Keratinocyte (primary cell): ENCODE data around the gene CCDC149. TPM values are rescaled to one million over a fixed set of nuclear protein-coding genes. Genes with fewer than 3 reads are reported as not detected.

ENCODE experiments used
- DNase-seq: peaks from one replicate; pipeline ENCODE4 v3.0.0-alpha.2; 2011; ENCODE audit warnings: low read depth, missing footprints, low spot score
- FAIRE-seq: peaks from 2 replicates; lab custom pipeline; 2011; peaks lifted over from hg19 to GRCh38; lab: Jason Lieb, UNC
- H2AFZ ChIP-seq: 2 replicates; pipeline ENCODE4 v1.6.0; 2012; ENCODE audit warnings: low read length, control low read depth, inconsistent platforms; ENCODE audit not compliant: control insufficient read depth
- H3K27ac ChIP-seq: 2 replicates; pipeline ENCODE4 v1.5.1; 2011; ENCODE audit warnings: low read length; ENCODE audit not compliant: control insufficient read depth, insufficient read depth
- H3K27me3 ChIP-seq: 3 replicates; pipeline ENCODE4 v1.6.0; 2011; ENCODE audit warnings: low read length; ENCODE audit not compliant: control insufficient read depth, insufficient read depth; ENCODE audit errors: extremely low read depth
- H3K36me3 ChIP-seq, 2 experiments: 2 replicates in 1 of 2; 3 replicates in 1 of 2; pipeline ENCODE4 v1.5.1; 2011; ENCODE audit warnings: low read length in 2 of 2, mild to moderate bottlenecking in 1 of 2; ENCODE audit not compliant: control insufficient read depth in 2 of 2, insufficient read depth in 2 of 2; ENCODE audit errors: extremely low read depth in 1 of 2
- H3K4me1 ChIP-seq: 3 replicates; pipeline ENCODE4 v1.5.1; 2011; ENCODE audit warnings: low read length; ENCODE audit not compliant: control insufficient read depth, insufficient read depth; ENCODE audit errors: extremely low read depth
- H3K4me2 ChIP-seq: 3 replicates; pipeline ENCODE4 v1.6.0; 2011; ENCODE audit warnings: low read depth, low read length; ENCODE audit not compliant: control insufficient read depth, insufficient read depth; ENCODE audit errors: extremely low read depth
- H3K4me3 ChIP-seq, 3 experiments: fragments of 200-600 bp in 1 of 3; sonication (generic) in 1 of 3; 2 replicates in 2 of 3; 3 replicates in 1 of 3; pipeline ENCODE4 v1.5.1; 2011 to 2016; ENCODE audit warnings: low read length in 3 of 3, mild to moderate bottlenecking in 3 of 3, control low read depth in 2 of 3, inconsistent platforms in 1 of 3, low read depth in 1 of 3, mixed read lengths in 1 of 3, mixed run types in 1 of 3, moderate library complexity in 1 of 3; ENCODE audit not compliant: control insufficient read depth in 2 of 3, insufficient read depth in 2 of 3; ENCODE audit errors: extremely low read depth in 1 of 3
- H3K79me2 ChIP-seq: 2 replicates; pipeline ENCODE4 v1.6.0; 2012; ENCODE audit warnings: low read length; ENCODE audit not compliant: control insufficient read depth, insufficient read depth
- H3K9ac ChIP-seq: 3 replicates; pipeline ENCODE4 v1.6.0; 2011; ENCODE audit warnings: low read length; ENCODE audit not compliant: control insufficient read depth, insufficient read depth; ENCODE audit errors: extremely low read depth
- H3K9me1 ChIP-seq: 3 replicates; pipeline ENCODE4 v1.6.0; 2011; ENCODE audit warnings: low read length; ENCODE audit not compliant: control insufficient read depth, insufficient read depth; ENCODE audit errors: extremely low read depth
- H3K9me3 ChIP-seq: 2 replicates; pipeline ENCODE4 v1.5.1; 2012; ENCODE audit warnings: low read depth, low read length; ENCODE audit not compliant: control insufficient read depth
- H4K20me1 ChIP-seq: 3 replicates; pipeline ENCODE4 v1.6.0; 2011; ENCODE audit warnings: low read length; ENCODE audit not compliant: control insufficient read depth, insufficient read depth; ENCODE audit errors: extremely low read depth
- CTCF ChIP-seq, 3 experiments: IDR thresholded peaks in 1 of 3; conservative IDR thresholded peaks in 1 of 3; optimal IDR thresholded peaks in 1 of 3; 2 replicates in 2 of 3; 3 replicates in 1 of 3; pipeline versions ENCODE3 to v1.5.1; 2011; ENCODE audit warnings: low read length in 3 of 3, mild to moderate bottlenecking in 3 of 3, moderate library complexity in 2 of 3, control low read depth in 1 of 3, inconsistent platforms in 1 of 3; ENCODE audit not compliant: insufficient read depth in 2 of 3; ENCODE audit errors: extremely low read depth in 1 of 3
- EZH2 ChIP-seq: IDR thresholded peaks from one replicate; pipeline ENCODE4 v1.6.1; 2012; ENCODE audit warnings: inconsistent platforms, mild to moderate bottlenecking, low read length, moderate library complexity
- dilution Hi-C: fragments of 300-500 bp; cut with MboI; formaldehyde crosslinking; loops from one replicate; pipeline ENCODE4 v1.7.0; 2020; ENCODE audit warnings: low sequenced_read_pairs; ENCODE audit not compliant: extremely low pct_ligation_motif_present
- polyA plus RNA-seq, 5 experiments: library from polyadenylated mRNA; depleted of rRNA in 3 of 5; stranded (reverse) in 3 of 5; stranded (forward) in 1 of 5; unstranded in 1 of 5; fragments of >200 nt; gene quantifications; 1 replicate in 1 of 5; 2 replicates in 3 of 5; 3 replicates in 1 of 5; pipeline versions ENCODE4 v1.2.1 to v1.2.3, GENCODE V29; 2011 to 2012; ENCODE audit warnings: missing spikeins in 2 of 5, low read depth in 1 of 5, low replicate concordance in 1 of 5

The CCDC149 gene
- polyA plus RNA-seq, 1 donor (not counting 4 experiments of a cell fraction or from before 2014, with no cell fraction given), result 2.1 TPM

GRCh38 chr4:24892778-24893177 lies 20.1 kb downstream of the CCDC149 start:
- DNase-seq, result no peak
- no peak overlapping the region for H2AFZ ChIP-seq
- TF ChIP-seq EZH2 (no peak), CTCF (optimal IDR thresholded peaks at IDR 0.05 in 1 of 3, IDR thresholded peaks at IDR 0.05 in 1 of 3, conservative IDR thresholded peaks at IDR 0.05 in 1 of 3; ENCODE audit: extremely low read depth in 1 of 3, insufficient read depth in 2 of 3, low read length in 3 of 3) (no peak)
- H3K9me1 ChIP-seq, result no peaks in the 10 kb centered on the region
- no peaks in the 10 kb centered on the region for H4K20me1 ChIP-seq
- H3K4me3 ChIP-seq, result no peak overlapping the region
- dilution Hi-C loops, result no loop called here
- no peaks in the 10 kb centered on the region for H3K9me3 ChIP-seq
- H3K4me1 ChIP-seq, result no peaks in the 10 kb centered on the region
- H3K79me2 ChIP-seq, result no peaks in the 10 kb centered on the region
- no peak overlapping the region for H3K9ac ChIP-seq
- no peaks in the 10 kb centered on the region for H3K36me3 ChIP-seq
- no peaks in the 10 kb centered on the region for H3K27me3 ChIP-seq
- no peak overlapping the region for H3K27ac ChIP-seq
- no peak overlapping the region for H3K4me2 ChIP-seq
- no peak for FAIRE-seq

GRCh38 chr4:24892278-24892677 lies 20.6 kb downstream of the CCDC149 start:
- Histone ChIP-seq H3K79me2 (no peaks in the 10 kb centered on the region), H4K20me1 (no peaks in the 10 kb centered on the region), H3K9me3 (no peaks in the 10 kb centered on the region), H2AFZ (no peak overlapping the region), H3K4me3 (no peak overlapping the region), H3K27ac (no peak overlapping the region), H3K9ac (no peak overlapping the region), H3K36me3 (no peaks in the 10 kb centered on the region), H3K4me2 (no peak overlapping the region), H3K9me1 (no peaks in the 10 kb centered on the region), H3K4me1 (no peaks in the 10 kb centered on the region), H3K27me3 (no peaks in the 10 kb centered on the region)
- dilution Hi-C loops, result no loop called here
- no peak for FAIRE-seq
- no peak for TF ChIP-seq EZH2
- TF ChIP-seq CTCF (optimal IDR thresholded peaks at IDR 0.05 in 1 of 3, IDR thresholded peaks at IDR 0.05 in 1 of 3, conservative IDR thresholded peaks at IDR 0.05 in 1 of 3; ENCODE audit: extremely low read depth in 1 of 3, insufficient read depth in 2 of 3, low read length in 3 of 3), result no peak
- DNase-seq, result no peak
